DOHH2 (cell line): ENCODE data around the gene CCDC137.

Experiments used
- EZH2phosphoT487 ChIP-seq: fragments of 200-600 bp; sonication (generic); IDR thresholded peaks from 2 replicates; pipeline ENCODE4 v1.6.1; 2017; ENCODE audit warnings: borderline replicate concordance, mild to moderate bottlenecking, antibody characterized with exemption, low read length, moderate library complexity, mixed read lengths
- TF ChIP-seq, protein P1 (sequence below): fragments of 200-600 bp; sonication (generic); IDR thresholded peaks from one replicate; pipeline ENCODE4 v1.5.1; 2014; ENCODE audit warnings: antibody characterized with exemption, mild to moderate bottlenecking, low read depth, low read length; ENCODE audit not compliant: poor library complexity, severe bottlenecking

DNA sequence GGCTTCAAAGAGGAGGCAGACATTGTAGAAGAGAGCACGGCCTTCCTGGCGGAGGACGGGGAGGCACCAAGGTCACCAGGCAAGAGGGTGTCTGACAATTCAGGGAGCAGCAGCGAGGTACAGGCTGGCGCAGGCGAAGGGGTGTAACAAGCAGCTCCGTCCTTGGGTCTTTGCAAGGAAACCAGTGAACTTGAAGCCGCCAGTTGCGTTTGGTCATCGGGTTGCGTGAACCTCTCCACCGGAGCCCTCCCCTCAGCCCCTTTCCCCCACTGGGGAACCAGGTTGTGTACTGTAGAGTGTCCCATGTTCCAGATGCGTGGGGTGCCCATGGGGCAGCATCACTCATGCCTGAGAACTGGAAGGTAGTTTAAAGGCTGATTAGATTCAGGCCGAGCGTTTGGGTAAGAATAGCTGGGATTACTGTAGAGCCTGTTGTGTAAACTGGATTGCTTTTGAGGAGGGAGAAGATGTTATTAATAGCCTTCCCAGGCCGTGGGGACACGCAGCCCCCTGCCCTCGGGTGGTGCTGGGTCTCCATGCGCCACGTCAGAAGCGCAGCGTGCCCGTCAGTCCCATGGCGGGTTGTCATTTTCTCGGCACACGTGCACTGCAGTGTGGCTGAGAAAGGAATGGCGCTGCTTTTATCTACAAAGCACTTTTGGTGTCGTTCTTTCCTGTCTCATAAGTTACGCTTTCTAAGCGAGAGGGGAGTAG is 39.1 kb downstream of the CCDC137 start:
- TF ChIP-seq, protein P1, sequence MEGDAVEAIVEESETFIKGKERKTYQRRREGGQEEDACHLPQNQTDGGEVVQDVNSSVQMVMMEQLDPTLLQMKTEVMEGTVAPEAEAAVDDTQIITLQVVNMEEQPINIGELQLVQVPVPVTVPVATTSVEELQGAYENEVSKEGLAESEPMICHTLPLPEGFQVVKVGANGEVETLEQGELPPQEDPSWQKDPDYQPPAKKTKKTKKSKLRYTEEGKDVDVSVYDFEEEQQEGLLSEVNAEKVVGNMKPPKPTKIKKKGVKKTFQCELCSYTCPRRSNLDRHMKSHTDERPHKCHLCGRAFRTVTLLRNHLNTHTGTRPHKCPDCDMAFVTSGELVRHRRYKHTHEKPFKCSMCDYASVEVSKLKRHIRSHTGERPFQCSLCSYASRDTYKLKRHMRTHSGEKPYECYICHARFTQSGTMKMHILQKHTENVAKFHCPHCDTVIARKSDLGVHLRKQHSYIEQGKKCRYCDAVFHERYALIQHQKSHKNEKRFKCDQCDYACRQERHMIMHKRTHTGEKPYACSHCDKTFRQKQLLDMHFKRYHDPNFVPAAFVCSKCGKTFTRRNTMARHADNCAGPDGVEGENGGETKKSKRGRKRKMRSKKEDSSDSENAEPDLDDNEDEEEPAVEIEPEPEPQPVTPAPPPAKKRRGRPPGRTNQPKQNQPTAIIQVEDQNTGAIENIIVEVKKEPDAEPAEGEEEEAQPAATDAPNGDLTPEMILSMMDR: no peak
- no peak for TF ChIP-seq EZH2phosphoT487
